NCI-H446 treated with DMSO at 0.1 percent for 48 hours (cell line): ENCODE data around the gene ZFYVE28.

Experiments
- DNase-seq: peaks from one replicate; lab custom pipeline; 2025; lab: John Stamatoyannopoulos, UW

Gene ZFYVE28

DNA sequence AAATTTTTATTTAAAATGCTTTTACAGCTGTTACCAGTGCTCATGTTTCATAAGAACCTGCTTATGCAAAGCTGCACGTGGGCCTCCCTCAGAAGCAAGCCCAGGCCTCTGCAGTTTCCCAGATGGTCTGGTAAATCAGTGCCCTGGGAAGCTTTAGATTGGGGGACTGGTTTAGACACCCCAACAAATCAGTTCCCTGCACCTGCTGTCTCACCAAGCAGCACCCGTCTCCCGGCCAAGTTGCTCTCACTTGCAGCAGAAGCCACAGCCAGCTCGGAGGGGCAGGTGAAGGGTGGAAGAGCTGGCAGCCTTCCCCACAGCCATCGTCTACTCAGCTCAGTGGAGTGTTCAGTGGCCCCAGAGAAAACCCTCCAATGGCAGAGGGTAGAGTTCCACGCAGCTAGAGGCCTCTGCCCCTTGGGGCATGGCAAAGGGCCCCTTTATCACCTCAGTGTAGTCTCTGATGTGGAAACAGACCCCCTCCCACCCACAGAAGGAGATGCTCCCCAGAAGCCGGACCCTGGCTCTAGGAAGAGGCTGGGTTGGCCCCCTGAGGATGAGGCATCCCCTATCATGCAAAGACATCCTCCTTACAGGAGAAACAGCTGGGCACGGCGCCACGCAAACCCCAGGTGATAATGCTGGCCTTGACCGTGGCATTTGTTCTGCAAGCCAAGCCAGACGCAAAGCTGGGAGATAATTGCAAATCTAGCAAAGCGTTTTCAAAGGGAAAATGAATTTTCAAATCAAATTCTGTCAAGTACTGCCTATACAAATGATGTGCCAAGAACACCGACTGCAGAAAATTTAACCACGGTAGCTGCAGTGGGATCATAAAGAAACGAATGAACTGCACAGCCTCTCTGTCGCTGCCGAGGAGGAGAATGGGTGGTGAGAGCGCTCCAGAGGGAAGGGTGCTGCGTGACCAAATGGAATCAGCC is 51.9 kb downstream of the ZFYVE28 start:
- no peak for DNase-seq

DNA sequence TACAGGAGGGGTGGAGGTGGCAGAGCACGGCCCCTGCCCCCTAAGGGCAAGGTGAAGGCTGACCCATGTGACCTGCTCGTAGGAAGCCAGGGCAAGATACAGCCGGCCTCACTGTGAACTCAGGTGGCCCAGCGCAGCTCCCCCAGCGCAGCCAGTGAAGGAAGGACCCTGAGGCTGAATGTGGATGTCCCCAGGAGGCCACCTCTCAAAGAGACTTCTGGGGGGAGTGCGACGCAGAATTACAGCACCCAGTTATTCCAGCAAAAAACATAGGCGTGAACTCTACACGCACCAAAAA is 52.6 kb downstream of the ZFYVE28 start:
- DNase-seq, result no peak

DNA sequence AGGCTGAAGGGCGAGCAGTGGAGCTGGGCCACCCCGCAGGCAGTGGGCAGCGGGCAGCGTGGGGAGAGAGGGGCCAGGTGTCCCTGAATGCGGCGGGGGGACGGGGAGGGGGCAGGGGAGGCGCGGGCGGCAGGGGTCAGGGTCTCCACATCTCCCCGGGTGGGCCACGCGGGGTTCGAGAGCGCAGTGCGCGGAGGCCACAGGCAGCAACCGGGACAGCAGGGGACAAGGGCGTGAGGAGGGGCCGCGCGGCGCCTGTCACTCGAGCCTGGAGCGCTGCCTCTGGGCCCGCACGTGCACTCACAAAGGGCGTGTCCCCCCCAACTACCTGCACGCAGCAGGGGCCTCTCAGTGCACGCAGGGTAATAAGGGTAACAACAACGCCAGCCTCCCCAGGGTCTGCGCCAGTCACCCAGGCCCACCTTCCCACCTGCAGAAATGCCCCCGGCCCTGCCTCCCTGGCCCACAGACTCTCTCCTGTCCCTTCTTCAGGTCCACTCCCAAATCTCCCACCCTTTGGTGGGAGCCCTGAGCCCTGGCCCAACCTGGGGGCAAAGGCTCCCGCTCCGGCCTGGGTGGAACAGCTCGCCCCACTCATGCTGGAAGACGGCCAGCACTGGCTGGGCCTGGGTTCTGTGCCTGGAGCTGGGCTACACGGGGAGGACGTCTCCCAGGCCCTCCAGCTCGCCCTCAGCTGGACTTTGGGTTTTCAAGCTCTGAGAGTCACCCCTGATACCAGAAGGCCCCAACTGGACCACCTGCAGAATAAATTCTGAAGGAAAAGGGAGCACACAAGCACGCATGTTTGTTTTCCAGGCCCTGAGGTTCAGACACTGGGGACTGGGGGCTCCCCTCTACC is 53.2 kb downstream of the ZFYVE28 start:
- no peak for DNase-seq

DNA sequence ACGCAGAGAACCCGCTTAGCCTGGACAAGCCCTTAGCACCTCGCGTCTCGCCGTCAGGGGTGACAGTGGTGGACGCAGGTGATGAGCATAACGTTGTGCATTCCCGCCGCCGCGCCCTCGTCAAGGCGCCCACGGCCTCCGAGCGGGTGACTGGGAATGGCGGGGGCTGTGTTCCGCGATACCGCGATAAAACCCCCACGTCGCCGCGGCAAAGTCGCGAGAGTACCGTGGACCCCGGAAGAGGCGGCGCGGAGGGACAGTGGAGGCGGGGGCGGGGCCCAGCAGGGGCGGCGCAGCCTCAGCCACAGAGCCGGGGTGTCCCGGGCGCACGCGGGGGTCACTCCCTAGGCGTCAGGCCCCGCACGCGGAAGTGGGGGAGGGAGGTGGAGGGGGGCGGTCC is 53.8 kb downstream of the ZFYVE28 start:
- no peak for DNase-seq

DNA sequence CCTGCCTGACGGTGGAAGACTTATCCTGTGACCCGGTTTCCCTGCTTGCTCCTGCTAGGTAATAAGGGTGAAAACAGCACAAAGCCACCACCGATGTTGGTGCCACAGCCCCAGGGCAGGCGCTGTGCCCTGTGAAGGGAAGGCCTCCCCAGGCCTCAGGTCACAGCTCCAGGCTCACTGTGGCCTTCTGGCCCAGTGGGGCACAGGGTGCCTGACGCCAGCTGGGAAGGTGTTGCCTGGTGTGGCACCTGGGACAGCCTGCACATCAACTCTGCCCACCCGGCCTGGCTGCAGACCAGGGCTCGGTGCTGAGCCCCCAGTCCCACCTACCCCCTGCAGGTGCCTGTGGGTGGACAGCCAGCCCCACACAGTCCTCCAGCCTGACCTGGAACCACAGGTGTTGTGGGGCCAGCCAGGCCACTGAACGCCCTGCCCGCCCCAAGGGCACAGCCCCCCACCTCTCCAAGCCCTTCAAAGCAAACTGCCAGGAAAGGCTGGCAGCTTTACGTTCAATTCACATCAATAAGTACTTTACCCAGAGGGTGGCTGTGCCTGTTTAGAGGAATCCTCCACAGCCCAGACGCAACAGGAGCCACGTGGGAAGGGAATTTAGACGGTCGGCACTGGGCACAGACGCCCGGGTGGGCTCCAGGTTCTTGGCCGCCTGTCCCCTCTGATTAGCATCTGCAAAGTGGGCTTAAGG is 54.3 kb downstream of the ZFYVE28 start:
- DNase-seq, result no peak

DNA sequence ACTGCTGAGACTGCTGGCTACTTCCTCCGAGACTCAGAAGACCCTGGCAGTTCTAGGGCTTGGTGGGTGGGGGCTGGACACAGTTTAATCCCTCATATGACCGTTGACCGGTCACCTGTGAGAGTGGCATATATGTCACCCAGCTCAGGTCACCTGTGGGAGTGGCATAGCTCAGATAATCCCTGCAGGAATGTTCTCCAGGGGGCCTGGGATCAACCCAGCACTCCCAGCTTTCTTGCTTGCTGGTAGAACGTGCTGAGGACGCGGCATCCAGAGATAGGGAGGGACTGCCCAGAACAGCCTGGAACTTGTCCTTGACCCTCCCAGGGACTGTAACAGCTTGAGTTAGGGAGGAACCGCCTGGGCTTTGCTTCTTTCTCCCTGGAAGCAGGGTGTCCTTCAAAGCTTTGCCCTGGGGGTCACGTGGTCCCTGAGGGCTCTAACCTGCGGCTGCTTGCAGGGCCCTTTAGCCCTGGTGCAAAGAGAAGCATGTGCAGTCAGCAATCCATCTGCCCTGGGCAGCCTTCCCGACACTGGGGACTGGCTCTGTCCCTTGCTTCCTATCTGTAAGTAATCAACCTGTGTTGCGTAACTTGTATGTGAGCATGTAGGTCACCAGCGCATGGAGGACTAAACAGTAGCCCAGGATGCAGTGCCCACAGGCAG is 55.3 kb downstream of the ZFYVE28 start:
- DNase-seq, result no peak

DNA sequence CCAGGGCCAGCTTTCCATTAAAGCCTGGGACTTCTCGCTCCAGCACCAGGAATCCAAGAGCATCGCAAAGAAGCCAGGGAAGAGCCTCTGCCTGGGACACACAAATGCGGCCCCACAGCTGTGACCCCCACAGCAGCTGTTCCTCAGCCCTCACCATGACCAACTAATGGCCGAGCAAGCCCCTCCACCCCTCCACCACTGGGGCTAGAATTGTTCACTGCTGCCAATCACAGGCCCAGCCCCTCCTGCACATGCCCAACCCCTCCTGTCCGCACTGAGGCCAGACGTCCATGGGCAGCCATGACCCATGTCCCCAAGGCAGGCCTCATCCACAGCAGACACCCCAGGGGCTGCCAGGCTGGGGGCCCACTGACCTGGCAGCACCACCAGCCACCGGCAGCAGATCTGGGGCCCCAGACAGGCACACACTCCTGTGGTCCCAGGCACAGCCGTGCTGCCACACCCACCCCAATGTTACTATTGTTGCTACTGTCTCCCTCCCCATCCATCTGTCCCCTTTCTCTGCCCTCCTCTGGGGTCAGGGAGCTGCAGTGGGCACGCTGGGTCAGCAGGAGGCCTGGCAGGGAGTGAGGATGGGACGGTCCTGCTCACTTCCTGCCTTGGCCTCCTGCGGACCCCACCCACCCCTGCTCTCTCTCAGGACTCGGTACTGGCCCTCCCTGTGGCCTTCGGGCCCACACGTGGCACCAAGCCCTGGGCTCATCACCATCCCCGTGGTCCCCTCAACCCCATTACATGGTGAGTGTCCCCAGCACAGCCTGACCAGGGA is 56.0 kb downstream of the ZFYVE28 start:
- no peak for DNase-seq

DNA sequence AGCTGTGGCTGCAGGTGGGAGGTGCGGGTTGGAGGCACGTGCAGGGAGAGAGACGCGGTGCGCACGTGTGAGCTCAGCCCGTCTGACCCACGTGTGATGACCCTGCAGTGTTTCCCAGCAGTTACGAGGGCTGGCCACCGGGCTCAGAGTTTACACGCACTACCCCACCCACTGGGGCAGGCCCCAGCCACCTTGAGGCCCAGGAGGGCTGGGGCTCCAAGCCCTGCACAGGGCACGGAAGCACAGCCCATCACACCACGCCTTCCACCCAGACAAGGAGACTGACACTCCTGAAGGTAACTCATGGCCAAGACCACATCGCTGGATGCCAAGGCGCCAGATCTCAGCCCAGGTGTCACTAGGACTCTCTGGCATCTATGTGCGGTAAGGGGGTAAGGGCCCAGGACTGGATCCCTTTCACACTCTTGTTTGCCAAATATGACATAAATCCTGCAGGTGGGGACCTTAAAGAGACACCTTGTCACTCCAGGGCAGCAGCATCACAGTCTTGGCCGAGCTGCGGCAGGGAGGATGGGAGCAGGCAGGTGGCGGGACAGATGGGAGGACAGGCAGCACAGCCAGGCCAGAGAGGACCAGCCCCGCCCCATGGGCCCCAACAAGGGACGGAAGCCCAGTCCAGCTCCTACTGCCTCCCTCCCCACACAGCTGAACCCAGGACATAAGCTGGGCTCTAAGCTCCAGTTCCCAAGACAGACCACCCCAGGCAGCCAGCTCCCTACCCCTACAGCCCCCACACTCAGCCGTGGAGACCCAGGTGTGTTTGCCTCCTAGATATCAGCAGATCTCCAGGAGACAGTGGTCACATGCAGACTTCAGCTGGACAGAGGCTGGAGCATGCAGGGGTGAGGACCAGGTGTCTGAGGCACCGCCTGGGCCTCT is 56.8 kb downstream of the ZFYVE28 start:
- no peak for DNase-seq

DNA sequence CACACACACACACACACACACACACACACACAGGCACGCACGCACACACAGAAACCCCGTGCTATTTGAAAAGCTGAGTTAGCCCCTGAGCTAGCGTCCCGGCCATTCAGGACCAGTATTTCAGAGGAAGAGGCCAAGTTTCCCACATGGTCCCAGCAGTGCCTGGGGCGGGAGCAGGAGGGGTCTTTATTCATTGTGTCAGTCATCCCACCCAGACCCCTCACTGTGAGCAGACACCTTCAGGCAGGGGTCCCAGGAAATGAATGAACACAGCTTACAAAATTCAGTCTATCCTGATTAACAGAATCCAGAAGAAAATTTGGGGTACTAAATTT is 58.1 kb downstream of the ZFYVE28 start:
- no peak for DNase-seq

DNA sequence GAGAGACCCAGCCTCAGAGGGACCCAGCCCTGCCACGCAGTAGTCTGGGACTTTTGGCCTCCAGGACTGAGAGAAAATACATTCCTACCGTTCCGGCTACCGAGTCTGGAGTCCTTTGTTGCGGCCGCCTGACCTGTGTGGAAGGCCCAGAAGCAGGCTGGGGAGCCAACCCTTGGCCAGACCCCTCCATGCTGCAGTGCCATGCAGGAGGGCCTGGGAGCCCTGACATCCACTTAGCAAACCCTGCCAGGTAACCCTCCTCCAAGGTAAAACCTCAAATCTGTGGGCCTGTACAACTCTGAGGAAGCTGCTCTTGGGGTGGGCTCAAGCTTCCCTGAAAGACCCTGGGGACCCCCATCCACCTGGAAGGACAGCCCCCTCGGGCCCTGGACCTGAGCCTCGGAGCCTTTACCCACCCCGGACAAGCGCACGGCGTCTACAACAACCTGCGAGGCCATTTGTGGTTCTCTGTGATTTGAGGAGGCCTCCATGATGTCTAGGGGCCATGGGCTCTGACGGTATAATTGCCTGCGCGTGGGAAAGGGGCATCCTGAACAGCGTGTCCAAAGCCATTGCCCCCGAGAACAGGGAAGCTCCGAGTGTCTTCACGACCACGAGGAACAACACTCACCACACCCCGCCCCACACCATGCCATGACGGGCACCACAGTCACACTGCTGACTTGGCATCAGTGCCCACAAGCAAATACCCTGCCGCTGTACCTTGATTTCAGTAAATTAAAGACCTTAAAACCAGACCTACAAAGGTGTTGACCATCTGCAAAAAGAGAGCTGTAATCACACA is 58.7 kb downstream of the ZFYVE28 start:
- DNase-seq, result no peak

DNA sequence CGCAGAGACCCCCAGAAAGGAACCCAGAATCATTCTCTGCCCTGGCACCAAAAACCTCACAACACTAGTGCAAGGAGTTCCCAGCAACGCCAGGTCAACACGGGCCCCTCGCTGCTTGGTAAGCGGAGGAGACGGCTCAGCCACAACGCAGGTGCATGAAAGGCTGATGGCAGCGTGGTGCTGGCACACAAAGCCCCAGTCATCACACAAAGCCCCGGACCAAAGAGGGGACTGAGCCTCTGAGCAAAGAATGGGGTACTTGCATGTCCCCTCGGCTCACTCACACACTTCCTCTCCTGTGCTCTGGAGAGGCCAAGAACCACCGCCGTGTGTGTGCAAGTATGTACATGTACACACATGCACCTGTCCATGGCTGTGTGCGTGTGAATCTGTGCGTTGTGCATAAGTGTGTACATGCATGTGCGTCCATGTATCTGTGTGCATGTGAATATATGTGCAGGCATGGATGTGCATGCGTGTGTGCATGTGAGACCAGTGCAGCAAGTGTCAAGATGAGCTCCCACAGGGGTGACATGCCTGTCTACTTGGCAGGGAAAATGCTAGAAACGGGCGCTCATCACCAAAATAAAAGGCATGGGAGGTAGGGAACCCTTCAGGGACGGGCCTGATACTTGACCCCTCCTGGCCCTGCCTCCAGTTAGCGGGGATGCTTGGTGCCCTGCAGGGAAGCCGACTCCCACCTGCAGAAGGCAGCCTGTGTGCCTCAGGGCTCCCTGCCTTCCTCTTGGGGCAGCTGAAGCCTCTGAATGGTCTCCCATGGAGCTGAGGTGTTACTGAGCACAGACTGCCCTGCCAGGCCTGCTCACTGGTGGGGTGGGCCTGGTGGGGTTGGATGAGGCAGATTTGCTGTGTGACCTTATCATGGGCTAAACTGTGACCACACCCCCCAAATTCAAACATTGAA is 60.4 kb downstream of the ZFYVE28 start:
- no peak for DNase-seq

DNA sequence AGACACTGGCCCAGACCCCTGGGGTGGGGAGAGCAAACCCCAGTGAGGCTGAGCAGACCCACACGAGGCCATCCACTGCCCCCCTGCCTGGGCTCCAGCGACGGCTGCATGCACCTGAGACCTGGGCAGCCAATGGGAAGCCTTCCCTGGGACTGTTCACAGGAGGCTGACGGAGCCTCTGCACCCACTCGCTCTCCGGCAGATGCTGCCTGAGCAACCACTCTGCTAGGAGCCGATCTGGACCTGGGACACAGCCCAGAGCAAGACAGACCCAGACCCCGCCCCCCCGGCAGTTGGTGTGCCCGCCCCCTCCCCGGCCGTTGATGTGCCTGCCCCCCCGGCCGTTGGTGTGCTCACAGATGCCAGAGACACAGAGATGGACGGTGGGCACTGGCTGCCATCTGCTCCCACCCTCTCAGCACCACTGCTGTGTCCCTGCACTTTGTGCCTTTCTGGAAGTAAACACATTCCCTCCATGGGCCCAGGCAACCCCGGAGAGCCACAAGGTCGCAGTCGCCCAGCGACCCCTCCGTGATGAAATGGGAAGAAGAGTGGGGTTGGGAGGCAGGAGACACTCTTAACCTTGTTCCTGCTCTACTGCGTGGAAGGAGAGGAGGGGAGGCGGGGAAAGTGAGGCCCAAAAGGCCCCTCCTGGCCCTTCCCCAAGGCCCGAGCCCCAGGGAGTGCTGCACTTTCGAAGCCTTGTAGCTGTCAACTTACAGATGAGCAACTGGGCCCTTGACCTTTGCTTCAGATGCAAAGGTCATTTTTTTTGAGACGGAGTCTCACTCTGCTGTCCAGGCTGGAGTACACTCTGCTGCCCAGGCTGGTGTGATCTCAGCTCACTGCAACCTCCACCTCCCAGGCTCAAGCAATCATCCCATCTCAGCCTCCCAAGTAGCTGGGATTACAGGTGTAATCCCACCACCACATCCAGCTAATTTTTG is 62.0 kb downstream of the ZFYVE28 start:
- DNase-seq, result no peak

DNA sequence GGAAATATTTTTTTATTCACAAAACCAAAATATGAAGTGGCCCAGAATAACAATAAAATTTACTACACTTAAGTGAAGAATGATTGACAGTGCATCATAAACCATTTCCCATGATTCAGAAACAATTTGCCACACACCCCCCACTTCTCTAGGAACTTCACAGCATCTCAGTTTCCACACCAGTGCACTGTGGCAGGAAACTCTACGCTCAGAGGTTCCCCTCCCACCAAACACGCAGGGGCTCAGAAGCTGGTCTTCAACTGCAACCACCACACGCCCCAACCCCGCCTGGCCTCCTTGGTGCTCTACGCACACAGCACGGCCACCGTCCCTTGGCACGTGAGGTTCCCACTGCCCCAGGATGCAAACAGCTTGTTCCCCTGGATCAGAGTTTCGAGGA is 63.7 kb downstream of the ZFYVE28 start:
- DNase-seq, result no peak

DNA sequence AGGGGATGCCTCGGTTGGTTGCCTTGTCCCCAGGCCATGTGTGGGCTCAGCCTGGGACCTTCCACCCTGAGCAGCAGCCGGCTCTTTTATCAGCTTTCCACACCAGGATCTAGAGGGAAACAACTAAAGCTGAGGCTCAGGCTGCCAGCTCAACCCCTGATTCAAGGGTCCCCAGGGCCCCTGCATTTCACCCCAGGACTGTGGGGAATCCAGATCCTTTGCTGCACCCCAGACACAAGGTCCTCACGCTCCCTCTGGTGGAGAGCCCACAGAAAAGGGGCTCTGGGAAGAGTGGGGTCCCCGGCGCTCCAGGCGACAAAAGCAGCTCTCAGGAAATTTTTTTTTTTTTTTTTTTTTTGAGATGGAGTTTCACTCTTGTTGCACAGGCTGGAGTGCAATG is 64.3 kb downstream of the ZFYVE28 start:
- no peak for DNase-seq

DNA sequence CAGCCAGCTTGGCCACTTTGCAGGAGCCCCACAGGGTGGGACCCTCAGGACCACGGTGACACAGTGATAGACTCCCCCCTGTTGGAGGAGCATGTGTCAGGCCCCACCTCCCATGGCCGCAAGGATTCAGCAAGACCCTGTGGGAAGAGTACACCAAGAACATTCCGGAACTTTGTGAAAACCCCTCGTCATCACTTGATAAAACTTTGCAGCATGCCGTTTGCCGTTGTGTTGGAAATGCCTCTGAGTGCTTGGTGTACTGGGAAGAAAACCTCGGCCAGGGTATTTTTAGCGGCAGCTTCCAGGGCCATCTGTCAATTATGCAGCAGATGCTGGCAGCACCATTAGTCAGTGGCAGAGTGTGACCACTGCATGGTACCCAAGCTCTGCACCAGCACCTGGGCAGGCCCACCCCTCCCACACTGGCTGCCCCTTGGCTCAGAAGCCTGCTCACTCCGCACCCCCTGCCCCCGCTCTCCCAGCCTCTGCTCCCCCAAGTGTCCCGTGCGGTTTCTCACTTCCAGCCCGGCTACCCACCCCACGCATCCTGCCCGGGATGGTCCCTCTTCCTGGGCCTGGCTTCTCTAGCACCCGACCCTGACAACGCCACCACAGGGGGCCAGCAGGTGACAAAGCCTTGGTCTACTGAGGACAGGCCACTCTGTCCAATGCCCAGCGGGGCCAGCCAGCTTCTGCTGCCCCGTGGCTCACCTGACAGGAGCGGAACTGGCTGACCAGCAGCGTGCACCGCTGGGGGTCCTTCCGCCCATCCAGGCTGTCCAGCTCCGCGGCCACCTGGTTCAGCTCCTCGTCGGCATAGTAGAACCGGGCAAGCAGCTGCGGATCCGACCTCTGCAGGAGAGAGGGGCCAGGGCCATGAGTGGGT is 65.0 kb downstream of the ZFYVE28 start:
- DNase-seq, result peak; percentile 9

DNA sequence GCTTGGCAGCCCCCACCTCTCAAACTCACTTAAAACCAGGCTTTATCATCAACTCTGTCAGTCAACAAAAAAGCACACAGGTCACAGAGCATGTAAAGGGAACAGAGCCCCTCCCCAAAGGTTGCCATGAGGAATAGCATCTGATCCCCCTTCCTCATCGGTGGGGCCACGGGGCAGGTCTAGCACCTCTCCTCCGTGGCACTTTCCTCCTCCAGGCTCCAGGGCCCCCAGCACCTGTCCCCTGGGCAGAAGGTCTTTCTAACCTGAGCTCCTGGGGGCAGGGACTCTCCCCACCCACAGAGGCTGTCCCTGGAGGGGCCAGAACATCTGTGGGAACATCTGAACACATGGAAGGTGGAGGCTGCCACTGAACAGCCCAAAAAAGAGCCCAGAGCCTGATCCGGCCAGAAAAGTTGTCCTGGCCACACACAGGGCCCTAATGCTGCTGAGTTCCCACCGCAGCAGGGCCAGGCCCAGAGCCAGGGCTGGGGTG is 65.7 kb downstream of the ZFYVE28 start:
- no peak for DNase-seq
